Suprapubic skin (tissue), 4 donors: Measurements from ENCODE around the gene VANGL2. TPM values are rescaled to one million over a fixed set of nuclear protein-coding genes. Genes with fewer than 3 reads are reported as not detected.
"Not testable (repeated sequence)": the region's sequence is repeated elsewhere in the genome, so short reads cannot be mapped to it uniquely, and the experiment has no call there.

Source experiments
- DNase-seq, 2 donors: peaks; one replicate each; pipeline ENCODE4 v3.0.0-alpha.2; 2019; ENCODE audit warnings: low spot score in 2 of 2
- H3K27ac ChIP-seq: fragments of 200-600 bp; sonication (generic); one replicate; pipeline ENCODE4 v1.5.1; 2019
- H3K27me3 ChIP-seq: fragments of 200-600 bp; sonication (generic); one replicate; pipeline ENCODE4 v1.5.1; 2019
- H3K36me3 ChIP-seq: fragments of 200-600 bp; sonication (generic); one replicate; pipeline ENCODE4 v1.5.1; 2019
- H3K4me1 ChIP-seq: fragments of 200-600 bp; sonication (generic); one replicate; pipeline ENCODE4 v1.5.1; 2019
- H3K4me3 ChIP-seq: fragments of 200-600 bp; sonication (generic); one replicate; pipeline ENCODE4 v1.5.1; 2019; ENCODE audit warnings: mild to moderate bottlenecking
- H3K9me3 ChIP-seq: fragments of 200-600 bp; sonication (generic); one replicate; pipeline ENCODE4 v1.5.1; 2019
- CTCF ChIP-seq, 2 donors: fragments of 200-600 bp in 1 of 2; fragments of 450-650 bp in 1 of 2; sonication (generic) in 1 of 2; IDR thresholded peaks; one replicate each; pipeline ENCODE4 v1.5.1; 2016 to 2019; ENCODE audit warnings: antibody characterized with exemption in 2 of 2, mild to moderate bottlenecking in 1 of 2, moderate library complexity in 1 of 2
- EP300 ChIP-seq: sonication (generic); formaldehyde crosslinking; IDR thresholded peaks from one replicate; pipeline ENCODE4 v1.6.1; 2017; ENCODE audit warnings: antibody characterized with exemption
- POLR2A ChIP-seq, 2 donors: fragments of 450-650 bp; IDR thresholded peaks; one replicate each; pipeline ENCODE4 v1.6.1; 2017; ENCODE audit warnings: antibody characterized with exemption in 2 of 2, mild to moderate bottlenecking in 2 of 2, moderate library complexity in 2 of 2
- POLR2AphosphoS5 ChIP-seq, 3 donors: sonication (generic); formaldehyde crosslinking; IDR thresholded peaks; one replicate each; pipeline ENCODE4 v1.6.1; 2017; ENCODE audit warnings: antibody characterized with exemption in 3 of 3
- WGBS: methylation state at CpG from one replicate; pipeline ENCODE4 v1.1.5; 2018; 5-methylcytosine and 5-hydroxymethylcytosine counted together
- total RNA-seq, 4 donors: library from RNA; depleted of rRNA; stranded (reverse); fragments of >200 nt; gene quantifications; one replicate each; pipeline ENCODE4 v1.1.0, GENCODE V29; 2016

The VANGL2 gene
- total RNA-seq, 4 donors from 2014 or later, result 18.7 to 39.7 (median 28.1) TPM

- TF ChIP-seq POLR2AphosphoS5 (IDR thresholded peaks at IDR 0.05) (no peak), CTCF (IDR thresholded peaks at IDR 0.05) (no peak), POLR2A (IDR thresholded peaks at IDR 0.05) (no peak), EP300 (no peak)
- peaks cover 13% of the 10 kb centered on the region for H3K4me1 ChIP-seq
- H3K27me3 ChIP-seq, result no peaks in the 10 kb centered on the region
- no peaks in the 10 kb centered on the region for H3K36me3 ChIP-seq
- no peak for DNase-seq
- no peaks in the 10 kb centered on the region for H3K9me3 ChIP-seq
- WGBS, result 33% methylated on average over 9 of the region's 9 CpGs
- no peak overlapping the region for H3K4me3 ChIP-seq
- peak overlapping the region; percentile 36 for H3K27ac ChIP-seq
These were observed 24.4 kb upstream of the VANGL2 start for GRCh38 chr1:160375788-160376524.

GRCh38 chr1:160376525-160377131, 23.7 kb upstream of the VANGL2 start:
- 16% methylated on average over 5 of the region's 5 CpGs for WGBS
- Histone ChIP-seq H3K27ac (peak overlapping the region; percentile 36), H3K4me1 (peaks cover 13% of the 10 kb centered on the region), H3K9me3 (no peaks in the 10 kb centered on the region), H3K36me3 (no peaks in the 10 kb centered on the region), H3K27me3 (no peaks in the 10 kb centered on the region), H3K4me3 (no peak overlapping the region)
- DNase-seq, result no peak
- TF ChIP-seq CTCF (IDR thresholded peaks at IDR 0.05), result peak; percentile 69 to 80
- no peak for TF ChIP-seq POLR2A (IDR thresholded peaks at IDR 0.05)

- Histone ChIP-seq H3K4me3 (no peak overlapping the region), H3K27ac (no peak overlapping the region), H3K27me3 (no peaks in the 10 kb centered on the region), H3K36me3 (no peaks in the 10 kb centered on the region), H3K4me1 (peaks cover 13% of the 10 kb centered on the region), H3K9me3 (no peaks in the 10 kb centered on the region)
- no peak for DNase-seq
- TF ChIP-seq POLR2AphosphoS5 (IDR thresholded peaks at IDR 0.05) (no peak), POLR2A (IDR thresholded peaks at IDR 0.05) (no peak), EP300 (no peak)
- WGBS, result 72% methylated on average over 7 of the region's 7 CpGs
These were observed 22.7 kb upstream of the VANGL2 start for GRCh38 chr1:160377585-160378206.

- not testable (repeated sequence) for H3K9me3 ChIP-seq, H3K36me3 ChIP-seq, DNase-seq, H3K4me3 ChIP-seq, H3K4me1 ChIP-seq, H3K27me3 ChIP-seq, H3K27ac ChIP-seq
- WGBS, result 100% methylated on average over 2 of the region's 2 CpGs
These were observed 15.6 kb upstream of the VANGL2 start for GRCh38 chr1:160384812-160385211.

GRCh38 chr1:160388406-160388805, 12.0 kb upstream of the VANGL2 start:
- not testable (repeated sequence) for H3K36me3 ChIP-seq, H3K27me3 ChIP-seq, H3K9me3 ChIP-seq, DNase-seq, H3K27ac ChIP-seq, H3K4me3 ChIP-seq, H3K4me1 ChIP-seq
- WGBS, result 85% methylated on average over 4 of the region's 4 CpGs

- Histone ChIP-seq H3K4me3 (no peak overlapping the region), H3K36me3 (no peaks in the 10 kb centered on the region), H3K27me3 (no peaks in the 10 kb centered on the region), H3K4me1 (peaks cover 4% of the 10 kb centered on the region), H3K27ac (no peak overlapping the region), H3K9me3 (no peaks in the 10 kb centered on the region)
- DNase-seq, result no peak
- WGBS, result 97% methylated on average over 8 of the region's 8 CpGs
- TF ChIP-seq EP300 (no peak), POLR2A (IDR thresholded peaks at IDR 0.05) (no peak), CTCF (IDR thresholded peaks at IDR 0.05) (no peak), POLR2AphosphoS5 (IDR thresholded peaks at IDR 0.05) (no peak)
These were observed 5.7 kb upstream of the VANGL2 start for GRCh38 chr1:160394673-160395072.
